Muscle of arm (tissue), 14 donors: ENCODE data around the gene SOWAHA. TPM values are rescaled to one million over a fixed set of nuclear protein-coding genes. Genes with fewer than 3 reads are reported as not detected.
A peak's percentile ranks its signal among the peaks of the same experiment; 100 is the strongest.

Source experiments
- DNase-seq: peaks from one replicate; pipeline ENCODE4 v3.0.0-alpha.2; 2013
- long read RNA-seq, 11 donors: transcript quantifications; one replicate each; lab custom pipeline, GENCODE V29; 2026
- polyA plus RNA-seq, 12 donors: library from polyadenylated mRNA; unstranded; fragments of 120-200 nt; gene quantifications; one replicate each; pipeline ENCODE4 v1.2.1, GENCODE V29; 2013; ENCODE audit not compliant: insufficient read length in 12 of 12

SOWAHA gene
- 1 to 10 TPM in 1 of 12 donors, under 1 TPM in 8, not detected in 3; 0.05 to 6.4 (median 0.09) TPM for polyA plus RNA-seq
- long read RNA-seq, donor 1, transcript SOWAHA-201 (1 exons, 3,211 nt): major isoform, 33 of 33 reads
- long read RNA-seq, donor 1, partial matches to known transcripts: 0 of 33 reads
- long read RNA-seq, donor 1, other reads (novel, unspliced or antisense): 0 of 33 reads
- long read RNA-seq, donor 2: 0 reads
- long read RNA-seq, donor 3: 0 reads
- long read RNA-seq, donor 4: 0 reads
- long read RNA-seq, donor 5, partial matches to known transcripts: 0 of 2 reads
- long read RNA-seq, donor 5, other reads (novel, unspliced or antisense): 0 of 2 reads
- long read RNA-seq, donor 6: 0 reads
- long read RNA-seq, donor 7: 0 reads
- long read RNA-seq, donor 8: 0 reads
- long read RNA-seq, donor 9: 0 reads
- long read RNA-seq, donor 10, partial matches to known transcripts: 0 of 1 reads
- long read RNA-seq, donor 10, other reads (novel, unspliced or antisense): 0 of 1 reads
- long read RNA-seq, donor 11: 0 reads

DNA sequence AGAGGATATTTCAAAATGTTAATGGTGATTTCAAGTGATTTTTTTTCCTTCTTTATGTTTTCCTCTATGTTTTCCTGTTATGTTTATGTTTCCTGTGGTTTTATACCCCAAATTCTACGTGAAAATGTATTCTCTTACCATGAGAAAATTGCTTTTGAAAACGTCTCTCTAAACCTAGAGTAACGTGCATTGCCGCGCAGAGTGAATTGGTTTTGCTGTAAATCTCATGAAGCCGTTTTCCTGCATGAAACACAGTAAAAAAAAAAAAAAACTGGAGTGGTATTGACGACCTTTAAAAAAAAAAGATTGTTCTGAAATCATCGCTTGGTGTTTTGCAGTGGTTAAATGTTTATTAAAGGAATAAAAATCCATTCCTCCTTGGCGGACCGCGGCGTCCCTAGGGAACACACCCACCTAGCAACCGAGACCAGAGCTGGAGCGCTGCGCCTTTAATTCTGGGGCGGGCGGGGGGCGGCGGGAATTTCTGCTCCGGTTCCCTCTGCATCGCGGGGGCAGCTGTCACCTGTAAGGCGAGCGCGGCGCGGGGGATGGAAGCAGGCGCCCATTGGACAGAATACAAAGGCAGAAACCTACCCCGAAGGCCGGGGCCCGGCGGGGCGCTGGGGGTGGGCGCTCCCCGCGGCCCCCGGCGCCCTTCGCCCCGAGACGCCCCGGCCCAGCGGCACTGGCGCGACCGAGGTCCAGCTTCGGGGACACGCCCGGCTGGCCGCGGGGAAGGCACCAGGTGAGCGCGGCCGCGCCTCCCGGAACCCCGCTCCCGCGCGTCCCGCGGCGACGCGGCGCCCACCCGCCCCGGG, at the start of gene SOWAHA:
Gene SOWAHA, plus strand, starts transcription at position 522 of the 818 bp plus-strand sequence. CDS start 320 bp downstream, outside the sequence.
- DNase-seq: no peak

DNA sequence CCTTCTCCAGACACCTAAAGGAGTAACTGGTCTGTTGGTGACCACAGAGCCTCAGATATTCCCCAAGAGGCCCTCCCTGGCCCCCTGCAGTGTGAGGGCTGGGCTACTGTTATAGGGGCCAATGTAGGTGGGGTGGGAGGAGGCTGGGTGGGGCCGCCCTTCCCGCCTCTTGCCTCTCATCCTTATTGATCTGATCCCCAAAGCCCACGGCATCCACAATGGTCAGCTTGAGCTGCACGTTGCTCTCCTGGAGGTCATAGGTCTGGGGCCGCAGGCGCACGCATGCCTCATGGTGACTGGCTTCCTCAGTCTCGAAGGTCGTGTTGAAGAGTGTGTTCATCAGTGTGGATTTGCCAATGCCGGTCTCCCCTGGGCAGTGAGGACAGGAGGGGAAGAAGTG, 49.1 kb upstream of the SOWAHA start:
- no peak for DNase-seq

DNA sequence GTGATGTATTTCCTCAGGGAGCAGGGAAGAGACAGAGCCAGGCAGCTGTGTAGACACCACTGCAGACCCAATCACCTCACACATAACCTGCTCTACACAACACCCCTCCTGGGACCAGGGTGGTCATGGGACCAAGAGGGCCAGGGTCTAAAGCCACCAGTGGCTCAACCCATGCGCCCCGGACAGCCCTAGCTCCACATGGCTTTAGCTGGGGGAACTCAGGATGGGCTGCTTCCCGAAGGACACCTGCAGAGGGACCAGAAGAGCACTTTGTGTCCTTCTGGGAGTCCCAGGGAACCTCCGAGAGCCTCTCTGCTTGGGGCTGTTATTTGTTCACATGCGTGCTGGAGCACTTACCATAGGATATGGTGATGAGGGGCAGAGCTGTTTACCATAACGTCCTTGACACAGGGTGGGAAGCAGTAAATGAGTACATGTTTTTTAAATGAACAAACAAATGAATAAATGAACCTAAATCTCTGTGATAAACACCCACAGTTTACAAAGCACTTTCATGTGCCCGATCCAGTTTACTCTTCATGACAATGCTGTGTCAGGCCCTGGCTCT, 48.3 kb upstream of the SOWAHA start:
- DNase-seq: no peak

DNA sequence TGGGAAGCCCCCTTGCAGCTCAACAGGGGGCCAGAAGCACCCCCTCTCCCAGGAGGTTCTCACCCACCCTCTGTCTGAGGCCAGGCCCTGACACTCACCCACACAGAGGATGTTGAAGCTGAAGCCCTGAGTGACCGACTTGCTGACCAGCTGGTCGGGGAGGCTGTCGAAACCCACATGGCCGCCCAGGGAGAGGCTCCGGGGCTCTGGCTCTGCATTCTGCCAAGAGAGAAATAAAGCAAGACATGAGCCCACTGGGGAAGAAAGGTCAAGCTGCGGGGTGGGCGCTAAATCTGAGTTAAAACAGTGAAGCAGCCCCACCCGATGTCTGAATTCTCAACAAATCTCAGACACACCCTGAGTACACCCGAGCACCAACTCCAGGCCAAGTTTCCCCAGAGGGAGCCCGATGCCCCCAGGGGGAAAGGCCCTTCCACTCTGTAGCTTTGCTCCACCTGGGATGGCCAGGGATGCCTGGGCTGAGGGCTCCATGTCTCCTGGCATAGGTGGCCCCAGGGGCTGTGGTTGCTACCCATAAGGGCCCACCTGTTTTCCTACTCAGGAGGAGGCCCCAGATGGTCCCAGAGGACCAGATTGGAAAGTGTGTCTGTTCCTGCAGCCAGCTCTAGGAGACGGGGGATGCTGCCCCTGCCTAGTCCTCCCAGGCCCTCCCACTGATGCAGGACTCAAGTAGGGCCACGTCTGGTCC, 47.6 kb upstream of the SOWAHA start:
- no peak for DNase-seq

DNA sequence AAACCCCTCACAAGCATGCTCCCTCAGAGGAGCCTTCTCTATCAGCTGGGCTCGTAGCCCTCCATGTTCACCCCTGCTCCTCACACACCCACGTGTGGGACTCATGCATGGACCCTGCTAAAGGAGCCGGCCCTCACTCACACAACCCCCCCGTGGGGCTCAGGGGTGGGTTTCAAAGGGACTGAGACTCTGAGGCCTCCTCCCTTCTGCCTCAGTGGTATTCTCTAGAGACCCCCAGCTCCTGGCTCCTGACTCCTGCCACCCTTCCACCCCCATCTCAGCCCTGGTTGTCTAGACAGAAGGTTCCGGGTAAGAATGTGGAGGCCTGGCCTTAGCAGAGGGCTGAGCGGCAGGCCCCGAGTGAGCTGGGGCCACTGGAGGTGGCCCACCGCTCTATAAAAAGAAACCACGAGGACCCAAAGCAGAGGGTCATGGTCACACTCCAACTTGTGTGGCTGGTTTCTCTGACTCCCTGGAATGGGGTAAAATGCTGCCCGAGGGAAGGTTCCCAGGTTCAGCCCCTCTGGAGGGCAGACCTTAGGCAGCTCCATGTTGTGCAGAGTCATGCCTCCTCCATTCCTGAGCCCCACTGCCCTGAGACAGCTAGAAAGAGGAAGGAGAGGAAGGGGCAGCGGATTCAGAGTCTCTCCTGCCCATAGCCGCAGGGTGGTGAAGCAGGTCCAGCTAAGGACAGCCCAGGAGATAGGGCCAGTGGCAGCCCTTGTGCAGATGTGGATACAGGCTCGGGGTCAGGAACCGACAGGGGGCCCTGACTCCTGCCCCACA, 46.9 kb upstream of the SOWAHA start:
- no peak for DNase-seq

DNA sequence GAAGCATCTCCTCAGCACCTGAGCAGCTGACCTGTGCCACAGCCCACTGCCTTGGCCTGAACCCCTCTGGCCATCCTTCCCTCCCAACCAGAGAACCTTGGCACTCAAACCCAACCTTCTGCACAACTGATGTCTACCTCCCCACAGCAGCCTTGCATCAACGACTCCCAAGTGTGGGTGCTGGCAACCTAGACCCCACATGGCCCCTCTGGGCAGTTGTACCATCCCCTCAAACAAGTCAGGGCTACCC, 46.4 kb upstream of the SOWAHA start:
- DNase-seq: no peak

DNA sequence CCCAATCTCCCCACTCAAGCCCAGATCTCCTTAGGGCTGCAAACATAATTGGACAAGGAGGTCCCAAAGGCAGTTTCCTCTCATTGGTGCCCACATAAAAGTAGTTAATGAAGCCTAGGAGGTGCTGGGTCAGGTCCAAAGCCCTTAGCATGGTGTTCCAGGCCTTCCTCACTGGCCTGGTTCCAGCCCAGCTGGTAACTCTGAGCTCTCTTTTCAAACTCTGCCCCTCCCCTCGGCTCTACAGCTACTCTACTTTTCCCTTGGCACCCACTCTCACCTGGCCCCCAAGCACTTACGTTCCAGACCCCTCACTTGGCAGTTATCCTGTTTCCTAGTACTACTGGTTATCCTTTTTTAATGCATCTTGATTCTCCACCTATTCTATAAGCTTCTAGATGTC, 46.0 kb upstream of the SOWAHA start:
- DNase-seq: no peak

DNA sequence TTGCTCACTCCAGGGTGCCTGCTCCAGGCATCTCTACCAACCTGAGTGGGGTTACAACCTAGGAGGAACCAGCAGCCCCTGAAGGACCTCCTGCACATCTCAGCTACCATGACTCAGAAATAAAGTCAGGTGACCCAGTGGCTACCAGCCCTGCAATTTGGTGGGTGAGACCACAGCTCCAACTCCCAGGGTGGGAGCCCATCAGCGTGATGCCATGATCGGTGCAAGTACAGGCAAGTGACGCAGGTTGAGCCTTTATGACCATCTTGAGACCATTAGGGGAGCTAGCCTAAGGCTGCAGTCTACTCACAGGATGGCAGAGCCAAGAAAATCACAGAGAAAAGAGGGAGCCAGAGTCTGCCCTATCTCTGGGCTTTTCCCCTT, 44.6 kb upstream of the SOWAHA start:
- no peak for DNase-seq

DNA sequence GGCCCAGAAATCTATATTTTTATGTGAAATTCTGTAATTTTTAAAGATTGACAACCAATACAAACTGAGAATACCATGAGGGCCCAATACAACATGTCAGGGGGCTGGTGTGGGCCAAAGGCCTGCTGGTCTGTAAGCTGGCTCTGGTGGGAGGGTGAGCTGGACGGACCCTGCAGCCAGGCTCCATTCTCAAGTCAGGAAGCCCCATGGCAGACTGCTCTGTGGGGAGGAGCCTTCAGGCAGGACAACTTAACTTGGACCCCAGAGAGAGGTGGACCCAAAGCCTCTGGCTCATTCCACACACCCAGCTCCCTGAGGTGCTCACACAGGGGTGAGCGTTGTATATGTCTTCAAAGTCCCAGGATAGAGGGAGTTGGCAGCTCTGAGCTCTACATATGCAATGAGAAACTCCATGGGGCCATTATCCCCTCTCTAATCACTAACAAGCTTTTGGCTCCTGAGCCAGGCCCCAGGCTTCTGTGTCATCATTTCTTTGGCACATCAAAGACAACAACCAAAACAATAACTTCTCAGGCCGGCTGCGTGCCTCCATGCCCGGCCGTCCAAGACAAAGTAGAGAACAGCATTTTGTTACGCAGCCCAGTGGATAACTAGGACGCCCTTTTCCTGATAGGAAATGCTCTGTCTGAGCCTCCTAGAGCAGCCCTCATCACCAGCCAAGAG, 42.5 kb upstream of the SOWAHA start:
- no peak for DNase-seq

DNA sequence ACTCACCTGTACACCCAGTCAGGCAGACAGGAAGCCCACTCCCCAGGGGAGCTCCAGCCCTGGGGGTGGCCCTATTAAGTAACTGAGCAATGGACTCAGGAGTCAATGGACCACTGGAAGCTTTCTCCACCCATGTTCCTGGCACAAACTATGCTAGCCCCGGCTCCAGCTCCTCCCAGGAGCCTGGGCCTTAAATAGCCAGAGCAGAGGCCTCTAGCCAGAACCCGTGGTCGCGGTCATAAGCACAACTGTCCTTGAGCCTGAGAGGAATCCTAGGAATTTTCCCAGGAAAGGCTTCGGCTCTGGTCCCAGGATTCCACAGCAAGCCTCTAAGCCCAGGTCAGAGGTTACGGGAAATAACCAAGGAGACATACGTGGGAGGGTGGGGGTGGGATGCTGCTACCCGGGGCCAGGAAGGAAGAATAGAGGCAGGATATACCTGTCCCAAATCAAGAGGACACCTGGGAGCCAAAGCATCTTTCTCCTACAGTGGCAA, 41.6 kb upstream of the SOWAHA start:
- no peak for DNase-seq

DNA sequence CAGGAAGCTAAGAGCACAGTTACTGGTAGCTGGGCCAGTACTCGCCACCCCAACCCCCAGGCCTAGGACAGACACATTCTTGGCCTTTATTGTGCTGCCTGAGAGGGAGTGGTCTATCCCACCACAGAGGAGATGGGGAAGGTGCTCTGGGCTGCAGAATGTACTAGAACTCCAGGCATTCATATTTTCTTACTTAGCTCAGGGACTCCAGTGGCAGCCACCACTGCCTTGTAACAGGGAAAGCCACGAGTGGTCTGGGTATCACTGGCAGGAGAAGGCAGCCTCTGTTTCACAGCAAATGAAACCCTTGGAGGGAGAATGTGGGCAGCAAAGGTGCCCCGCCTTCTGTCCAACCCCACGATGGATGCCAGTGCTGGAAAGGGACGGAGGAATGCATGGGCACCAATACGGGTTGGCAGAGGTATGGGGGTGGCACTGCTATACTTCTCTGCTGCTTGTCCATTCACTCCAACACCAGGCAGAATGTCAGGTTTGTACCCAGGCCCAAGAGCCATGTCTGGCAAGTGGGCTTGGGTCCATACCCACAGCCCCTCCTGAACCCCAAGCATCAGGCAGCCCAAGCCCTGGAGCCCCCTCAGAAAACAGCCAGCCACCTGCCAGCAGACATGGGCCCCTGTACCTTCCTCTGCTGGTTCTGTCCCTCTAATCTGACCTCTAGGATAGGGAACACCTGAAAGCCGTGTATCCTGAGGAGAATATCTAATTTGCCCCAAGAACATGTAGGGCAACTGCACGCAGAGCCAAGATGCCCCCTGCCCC, 40.6 kb upstream of the SOWAHA start:
- DNase-seq: no peak

DNA sequence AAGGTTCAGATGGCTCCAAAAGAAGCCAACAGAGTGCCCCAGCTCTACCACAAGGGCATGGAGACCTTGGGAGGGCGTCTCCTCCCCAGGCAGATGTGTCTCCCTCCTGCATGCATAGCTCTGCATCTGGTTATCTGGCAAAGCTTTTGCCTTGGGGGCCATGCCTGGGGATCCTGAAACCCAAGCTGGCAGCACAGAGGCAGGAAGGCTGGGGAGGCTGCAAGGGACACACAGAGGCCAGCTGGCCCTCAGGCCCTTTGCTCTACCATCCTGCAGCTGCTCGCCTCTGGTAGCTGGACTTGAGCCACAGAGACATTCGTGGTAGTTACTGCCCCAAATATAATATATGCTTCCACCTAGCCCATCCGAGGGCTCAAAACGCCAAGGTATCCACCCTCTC, 40.0 kb upstream of the SOWAHA start:
- no peak for DNase-seq

DNA sequence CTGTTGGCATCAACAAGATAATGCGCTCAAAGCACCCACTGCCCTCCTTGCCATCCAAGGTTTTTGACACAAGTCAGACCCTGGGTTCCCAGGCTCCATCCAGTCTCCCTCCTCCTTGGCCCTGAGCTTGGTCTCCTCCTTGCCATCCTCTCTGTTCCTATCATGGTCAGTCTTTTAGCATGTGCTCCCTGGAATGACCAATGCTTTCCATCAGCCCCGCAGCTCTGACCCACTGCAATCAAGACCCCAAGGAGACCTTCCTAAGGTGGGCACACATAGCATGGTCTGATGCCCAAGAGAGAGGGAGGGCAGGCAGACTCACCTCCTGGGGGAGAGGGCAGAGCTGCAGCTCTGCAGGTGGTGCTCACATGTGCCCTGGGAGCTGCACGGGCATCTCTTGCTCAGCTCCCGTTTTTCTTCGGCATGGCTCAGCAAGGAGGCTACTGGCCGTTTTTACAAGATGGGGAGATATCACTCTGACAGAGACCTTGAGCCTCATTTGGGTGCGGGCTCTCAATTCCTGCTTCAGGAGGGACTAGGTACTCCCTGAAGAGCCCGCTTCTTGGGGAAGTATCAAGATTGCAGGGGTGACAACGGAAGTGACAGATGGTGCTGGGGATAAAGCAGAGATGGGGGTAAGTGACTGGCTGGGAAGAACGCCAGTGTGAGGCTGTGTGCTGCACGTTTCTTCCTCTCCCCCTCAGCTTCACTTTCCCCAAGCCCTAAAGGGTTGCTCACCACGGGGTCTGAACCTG, 39.3 kb upstream of the SOWAHA start:
- no peak for DNase-seq

DNA sequence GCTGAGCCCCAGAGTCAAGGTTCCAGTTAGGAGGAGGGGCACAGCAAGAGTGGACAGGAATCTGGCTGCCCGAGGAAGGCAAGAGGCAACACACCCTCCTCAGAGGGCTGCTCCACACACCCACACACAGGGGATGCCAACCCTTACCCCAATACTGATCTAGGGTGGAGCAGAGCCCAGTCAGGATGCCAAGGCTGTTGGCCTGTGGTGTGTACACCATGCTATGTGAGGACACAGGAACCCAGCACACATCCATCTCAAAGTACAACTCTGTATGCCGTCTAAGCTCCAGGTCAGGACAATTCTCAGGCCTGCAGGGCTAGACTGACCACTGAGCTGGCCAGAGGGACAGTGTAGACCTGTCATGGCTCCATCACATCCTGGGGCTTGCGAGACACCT, 38.7 kb upstream of the SOWAHA start:
- DNase-seq: no peak

DNA sequence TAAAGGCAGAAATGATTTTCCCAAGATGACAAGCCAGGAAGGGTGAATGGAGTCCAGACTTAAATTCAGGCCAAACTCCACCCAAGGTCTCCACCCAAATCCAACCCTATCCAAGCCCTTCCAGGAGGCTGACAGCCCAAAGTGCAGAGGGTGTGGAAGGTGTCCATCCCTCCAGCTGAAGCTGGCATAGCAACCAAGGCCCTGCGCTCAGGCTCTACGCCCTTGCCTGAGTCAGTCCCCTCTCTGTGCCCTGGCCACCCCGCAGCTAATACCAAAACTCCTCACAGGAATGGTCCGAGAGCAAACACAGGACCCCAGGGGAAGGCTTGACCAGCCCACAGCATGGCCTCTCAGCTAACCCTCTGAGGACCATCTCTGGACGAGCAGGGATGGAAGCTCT, 38.2 kb upstream of the SOWAHA start:
- DNase-seq: no peak

DNA sequence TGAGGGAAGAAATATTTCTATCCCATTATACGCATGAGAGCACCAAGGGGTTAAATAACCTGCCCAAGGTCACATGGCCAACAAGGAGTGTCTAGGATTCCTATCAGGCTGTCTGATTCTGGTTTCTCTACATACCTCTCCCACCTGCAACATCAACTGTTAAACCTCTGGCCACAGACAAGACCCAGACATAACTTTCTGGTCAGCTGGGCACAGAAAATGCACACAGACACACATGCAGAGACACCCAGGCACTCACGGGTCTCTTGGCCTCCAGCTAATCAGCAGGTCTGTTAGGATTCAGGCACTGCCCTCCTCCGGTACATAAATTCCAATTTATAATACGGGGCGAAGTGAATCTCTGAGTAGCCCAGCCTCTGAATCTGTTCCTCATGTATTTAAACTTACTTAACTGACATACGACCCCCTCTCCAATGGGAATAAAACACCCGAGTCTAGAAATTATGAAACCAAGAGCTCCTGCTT, 37.6 kb upstream of the SOWAHA start:
- no peak for DNase-seq

DNA sequence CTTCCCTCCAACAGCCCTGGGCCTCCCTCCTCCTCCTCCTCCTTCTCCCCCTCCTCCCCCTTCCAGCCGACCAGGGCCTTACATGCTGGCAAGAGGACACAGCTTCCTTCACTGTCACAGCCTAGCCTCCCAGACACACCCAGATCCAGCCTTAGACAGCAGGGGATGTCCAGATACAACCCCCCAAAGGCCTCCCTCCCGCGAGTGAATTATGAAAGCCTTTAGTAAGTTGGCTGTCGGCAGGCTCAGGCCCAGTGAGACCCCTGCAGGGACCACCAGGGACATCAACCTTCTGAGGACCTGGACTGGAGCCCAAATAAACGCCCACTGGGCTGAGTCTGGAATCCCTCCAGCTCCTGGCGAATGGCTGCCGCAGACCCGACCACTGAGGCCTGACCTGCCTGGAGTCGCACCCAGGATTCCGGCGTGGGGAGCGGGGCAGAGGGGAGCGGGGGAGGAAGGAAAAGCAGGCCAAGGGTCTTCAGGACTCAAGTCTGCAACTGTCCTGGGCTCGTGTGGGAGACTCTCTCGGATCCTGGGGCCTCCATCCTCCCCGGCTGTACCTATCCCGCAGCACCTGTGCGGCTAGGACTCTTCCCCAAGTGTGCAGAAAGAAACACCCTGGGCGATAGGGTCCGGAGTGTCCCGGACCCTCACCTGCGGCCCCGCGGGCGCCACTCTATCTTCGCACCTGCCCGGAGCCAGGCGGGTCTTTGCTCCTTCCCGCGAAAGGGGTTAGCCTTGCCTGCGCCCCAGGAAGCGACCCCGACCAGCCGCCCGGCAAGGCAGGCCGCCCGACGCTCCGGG, 36.8 kb upstream of the SOWAHA start:
- peak; percentile 50 for DNase-seq

DNA sequence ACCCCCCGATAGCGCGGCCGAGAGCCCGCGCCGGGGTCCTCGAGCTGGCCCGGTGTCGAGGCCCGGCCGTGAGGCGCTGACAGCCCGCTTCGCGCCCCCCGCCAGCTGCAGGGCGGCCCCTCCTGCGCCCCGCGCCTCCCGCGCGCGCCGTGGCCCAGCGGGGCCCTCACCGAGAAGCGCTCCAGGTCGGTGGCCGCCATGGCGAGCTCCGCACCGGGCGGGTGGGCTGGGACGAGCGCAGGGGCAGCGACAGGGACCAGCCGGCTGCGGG, 36.2 kb upstream of the SOWAHA start:
- no peak for DNase-seq
